ENCODE measurements around the gene ZCCHC24.
A peak's percentile ranks its signal among the peaks of the same experiment; 100 is the strongest.

Gene ZCCHC24

GRCh38 chr10:79386637-79387465 is 58.6 kb downstream of the ZCCHC24 start:
- Histone ChIP-seq H3K79me2 (ENCODE audit: control insufficient read depth, insufficient read depth, low read length, unreplicated experiment) (no peaks in the 10 kb centered on the region), H3K27me3 (ENCODE audit: insufficient read depth, low read length) (no peaks in the 10 kb centered on the region), H3K27ac (ENCODE audit: low read depth, low read length) (no peak overlapping the region), H3K4me3 (ENCODE audit: low read depth, low read length) (no peak overlapping the region), H2AFZ (ENCODE audit: low read length, unreplicated experiment) (no peak overlapping the region), H3K36me3 (ENCODE audit: insufficient read depth, low read length) (0 out of 2 replicates have a peak, but pooled peaks cover 4% of the 10 kb centered on the region), H3K4me1 (ENCODE audit: control insufficient read depth, insufficient read depth, low read length, unreplicated experiment) (peaks cover 11% of the 10 kb centered on the region)

- Histone ChIP-seq H3K4me3 (ENCODE audit: low read depth, low read length) (no peak overlapping the region), H3K27ac (ENCODE audit: low read depth, low read length) (no peak overlapping the region), H3K27me3 (ENCODE audit: insufficient read depth, low read length) (no peaks in the 10 kb centered on the region), H3K36me3 (ENCODE audit: insufficient read depth, low read length) (0 out of 2 replicates have a peak, but pooled peaks cover 4% of the 10 kb centered on the region), H3K79me2 (ENCODE audit: control insufficient read depth, insufficient read depth, low read length, unreplicated experiment) (no peaks in the 10 kb centered on the region), H3K4me1 (ENCODE audit: control insufficient read depth, insufficient read depth, low read length, unreplicated experiment) (peaks cover 20% of the 10 kb centered on the region), H2AFZ (ENCODE audit: low read length, unreplicated experiment) (no peak overlapping the region)
Measured at GRCh38 chr10:79385804-79386531, 59.5 kb downstream of the ZCCHC24 start.

GRCh38 chr10:79385392-79385795 is 60.0 kb downstream of the ZCCHC24 start:
- Histone ChIP-seq H3K4me3 (ENCODE audit: low read depth, low read length) (no peak overlapping the region), H2AFZ (ENCODE audit: low read length, unreplicated experiment) (no peak overlapping the region), H3K4me1 (ENCODE audit: control insufficient read depth, insufficient read depth, low read length, unreplicated experiment) (peaks cover 26% of the 10 kb centered on the region), H3K36me3 (ENCODE audit: insufficient read depth, low read length) (0 out of 2 replicates have a peak, but pooled peaks cover 4% of the 10 kb centered on the region), H3K27me3 (ENCODE audit: insufficient read depth, low read length) (no peaks in the 10 kb centered on the region), H3K79me2 (ENCODE audit: control insufficient read depth, insufficient read depth, low read length, unreplicated experiment) (no peaks in the 10 kb centered on the region), H3K27ac (ENCODE audit: low read depth, low read length) (no peak overlapping the region)

DNA sequence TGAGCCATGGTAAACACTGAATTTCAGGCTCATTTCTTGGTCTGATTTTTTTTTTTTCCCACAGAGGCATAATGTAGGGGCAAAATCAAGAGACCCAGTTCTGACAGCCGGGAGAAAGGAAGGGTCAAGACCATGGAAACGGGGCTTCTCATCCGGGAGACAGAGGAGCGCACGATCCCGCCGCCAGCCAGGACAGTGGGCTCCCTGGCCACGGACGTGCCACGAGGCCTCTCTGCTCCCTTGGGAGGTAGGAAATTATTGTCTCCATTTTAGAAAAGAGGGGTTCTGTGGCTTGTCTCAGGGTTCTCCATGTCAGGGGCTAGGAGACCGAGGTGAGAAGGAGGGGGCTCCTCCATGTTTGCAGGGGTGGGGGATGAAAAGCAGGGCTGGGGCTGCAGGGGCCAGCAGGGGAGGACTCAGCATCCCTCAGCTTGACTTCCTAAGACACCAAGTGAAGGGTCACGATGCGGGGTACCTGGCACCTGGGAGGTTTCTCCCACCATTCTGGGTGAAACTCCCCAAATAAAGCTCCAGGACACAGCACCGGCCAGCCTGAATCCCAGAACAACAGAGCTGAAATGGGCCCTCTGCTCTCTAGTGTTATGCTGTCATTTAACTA is 60.5 kb downstream of the ZCCHC24 start:
- Histone ChIP-seq H2AFZ (ENCODE audit: low read length, unreplicated experiment) (no peak overlapping the region), H3K27me3 (ENCODE audit: insufficient read depth, low read length) (no peaks in the 10 kb centered on the region), H3K4me3 (ENCODE audit: low read depth, low read length) (no peak overlapping the region), H3K27ac (ENCODE audit: low read depth, low read length) (no peak overlapping the region), H3K4me1 (ENCODE audit: control insufficient read depth, insufficient read depth, low read length, unreplicated experiment) (peaks cover 31% of the 10 kb centered on the region), H3K36me3 (ENCODE audit: insufficient read depth, low read length) (no peaks in the 10 kb centered on the region), H3K79me2 (ENCODE audit: control insufficient read depth, insufficient read depth, low read length, unreplicated experiment) (no peaks in the 10 kb centered on the region)

DNA sequence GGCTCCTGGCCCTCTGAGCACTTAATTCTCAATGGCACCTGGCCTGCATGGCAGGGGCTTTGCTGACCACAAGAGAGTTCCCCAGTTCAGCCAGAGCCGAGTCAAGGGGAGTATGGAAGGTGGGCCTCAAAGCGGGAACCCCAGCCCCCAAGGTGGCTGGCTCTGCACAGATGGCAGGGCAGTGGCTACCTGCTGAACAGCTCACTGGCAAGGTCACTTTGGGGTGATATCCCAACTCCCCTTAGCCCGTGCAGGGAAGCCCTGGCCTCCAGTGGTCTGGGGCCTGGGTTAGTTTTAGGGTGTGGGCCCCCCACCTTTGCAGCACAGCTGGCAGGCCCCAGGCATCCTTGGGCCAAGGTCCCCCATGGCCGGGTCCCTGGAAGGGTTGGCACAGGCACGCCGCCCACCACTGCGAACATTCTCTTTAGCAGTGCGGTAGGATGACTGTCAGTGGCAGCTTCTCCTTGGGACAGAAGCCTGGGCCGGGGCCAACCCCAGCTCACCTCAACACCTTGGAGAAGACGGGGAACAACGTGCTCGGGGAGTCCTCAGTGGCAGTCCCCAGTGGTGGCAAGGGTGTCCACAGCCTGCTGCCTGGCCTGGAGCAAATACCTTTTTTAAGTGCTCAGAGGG is 61.3 kb downstream of the ZCCHC24 start:
- Histone ChIP-seq H3K79me2 (ENCODE audit: control insufficient read depth, insufficient read depth, low read length, unreplicated experiment) (no peaks in the 10 kb centered on the region), H3K36me3 (ENCODE audit: insufficient read depth, low read length) (no peaks in the 10 kb centered on the region), H3K27me3 (ENCODE audit: insufficient read depth, low read length) (no peaks in the 10 kb centered on the region), H2AFZ (ENCODE audit: low read length, unreplicated experiment) (no peak overlapping the region), H3K4me3 (ENCODE audit: low read depth, low read length) (no peak overlapping the region), H3K27ac (ENCODE audit: low read depth, low read length) (no peak overlapping the region), H3K4me1 (ENCODE audit: control insufficient read depth, insufficient read depth, low read length, unreplicated experiment) (peaks cover 37% of the 10 kb centered on the region)

- Histone ChIP-seq H3K4me3 (ENCODE audit: low read depth, low read length) (no peak overlapping the region), H3K27me3 (ENCODE audit: insufficient read depth, low read length) (no peaks in the 10 kb centered on the region), H2AFZ (ENCODE audit: low read length, unreplicated experiment) (no peak overlapping the region), H3K79me2 (ENCODE audit: control insufficient read depth, insufficient read depth, low read length, unreplicated experiment) (no peaks in the 10 kb centered on the region), H3K27ac (ENCODE audit: low read depth, low read length) (peak overlapping the region; percentile 52), H3K4me1 (ENCODE audit: control insufficient read depth, insufficient read depth, low read length, unreplicated experiment) (peaks cover 37% of the 10 kb centered on the region), H3K36me3 (ENCODE audit: insufficient read depth, low read length) (no peaks in the 10 kb centered on the region)
Measured at GRCh38 chr10:79382491-79382941, 62.9 kb downstream of the ZCCHC24 start.

- Histone ChIP-seq H3K27ac (ENCODE audit: low read depth, low read length) (peak overlapping the region; percentile 52), H3K4me1 (ENCODE audit: control insufficient read depth, insufficient read depth, low read length, unreplicated experiment) (peaks cover 37% of the 10 kb centered on the region), H3K36me3 (ENCODE audit: insufficient read depth, low read length) (no peaks in the 10 kb centered on the region)
Measured at GRCh38 chr10:79381804-79382221, 63.6 kb downstream of the ZCCHC24 start.

DNA sequence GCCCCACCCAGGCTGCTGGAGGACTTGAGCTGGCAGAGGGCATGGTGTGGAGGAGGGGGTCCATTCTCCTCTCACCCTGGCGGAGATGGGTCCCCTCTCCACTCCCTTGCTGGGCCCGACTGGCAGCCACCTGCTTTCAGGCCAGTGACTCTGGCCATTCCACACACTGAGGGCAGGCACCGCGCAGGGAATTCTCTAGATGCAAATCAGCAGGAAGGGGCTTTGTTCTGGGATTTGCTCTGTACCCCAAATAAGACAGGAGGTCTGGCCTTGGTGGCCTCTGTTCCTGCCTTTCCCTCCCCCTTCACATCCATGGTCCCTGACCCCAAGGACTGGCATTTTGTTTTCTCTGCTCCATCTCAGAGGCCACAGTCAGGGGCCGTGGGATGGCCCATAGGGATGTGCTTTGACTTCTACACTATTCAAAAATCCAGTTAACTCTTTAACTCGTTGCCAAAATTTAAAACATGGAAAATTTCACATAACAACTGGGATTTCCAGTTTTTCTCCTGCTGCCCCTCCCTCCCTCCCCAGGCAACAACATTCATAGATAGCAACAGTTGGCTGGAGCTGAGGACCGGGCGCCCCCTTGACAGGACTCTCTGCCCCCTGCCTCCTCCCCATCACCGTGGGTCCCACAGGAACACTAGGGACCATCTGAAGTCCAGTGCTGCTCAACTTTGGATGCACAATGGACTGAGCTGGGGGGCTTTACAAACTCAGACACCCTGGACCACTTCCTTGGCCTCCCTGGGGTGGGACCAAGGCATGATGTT is 64.3 kb downstream of the ZCCHC24 start:
- Histone ChIP-seq H3K36me3 (ENCODE audit: insufficient read depth, low read length) (no peaks in the 10 kb centered on the region), H3K4me1 (ENCODE audit: control insufficient read depth, insufficient read depth, low read length, unreplicated experiment) (peaks cover 37% of the 10 kb centered on the region), H3K79me2 (ENCODE audit: control insufficient read depth, insufficient read depth, low read length, unreplicated experiment) (no peaks in the 10 kb centered on the region), H2AFZ (ENCODE audit: low read length, unreplicated experiment) (no peak overlapping the region), H3K4me3 (ENCODE audit: low read depth, low read length) (no peak overlapping the region), H3K27me3 (ENCODE audit: insufficient read depth, low read length) (no peaks in the 10 kb centered on the region), H3K27ac (ENCODE audit: low read depth, low read length) (peak overlapping the region; percentile 52)

More at GRCh38 chr10:79381804-79382221, 63.6 kb downstream of the ZCCHC24 start:
- Histone ChIP-seq H3K4me3 (ENCODE audit: low read depth, low read length) (no peak overlapping the region), H3K79me2 (ENCODE audit: control insufficient read depth, insufficient read depth, low read length, unreplicated experiment) (no peaks in the 10 kb centered on the region), H2AFZ (ENCODE audit: low read length, unreplicated experiment) (no peak overlapping the region), H3K27me3 (ENCODE audit: insufficient read depth, low read length) (no peaks in the 10 kb centered on the region)

- H3K4me3 ChIP-seq (ENCODE audit: low read depth, low read length) = no peak overlapping the region
- no peaks in the 10 kb centered on the region for H3K36me3 ChIP-seq (ENCODE audit: insufficient read depth, low read length)
- H3K4me1 ChIP-seq (ENCODE audit: control insufficient read depth, insufficient read depth, low read length, unreplicated experiment) = peaks cover 43% of the 10 kb centered on the region
- H2AFZ ChIP-seq (ENCODE audit: low read length, unreplicated experiment) = no peak overlapping the region
- peak overlapping the region; percentile 52 for H3K27ac ChIP-seq (ENCODE audit: low read depth, low read length)
- no peaks in the 10 kb centered on the region for H3K79me2 ChIP-seq (ENCODE audit: control insufficient read depth, insufficient read depth, low read length, unreplicated experiment)
- H3K27me3 ChIP-seq (ENCODE audit: insufficient read depth, low read length) = no peaks in the 10 kb centered on the region
Measured at GRCh38 chr10:79380125-79380945, 65.1 kb downstream of the ZCCHC24 start.
